Gastrocnemius medialis (tissue), 4 donors: ENCODE data around the gene EPS8L1. TPM values are rescaled to one million over a fixed set of nuclear protein-coding genes. Genes with fewer than 3 reads are reported as not detected.
"Not testable (repeated sequence)": the region's sequence is repeated elsewhere in the genome, so short reads cannot be mapped to it uniquely, and the experiment has no call there.

ENCODE experiments used
- ATAC-seq, 2 donors: fragments of 150-250 bp; one replicate each; pipeline ENCODE4 v1.9.1; 2016
- DNase-seq, 2 donors: peaks; one replicate each; pipeline ENCODE4 v3.0.0-alpha.2; 2019
- H3K27ac ChIP-seq, 4 donors: fragments of 200-600 bp; sonication (generic); 1 replicate in 1 of 4; 2 replicates in 3 of 4; pipeline ENCODE4 v1.5.1; 2016 to 2018; ENCODE audit warnings: mild to moderate bottlenecking in 2 of 4, moderate library complexity in 1 of 4
- H3K27me3 ChIP-seq, 3 donors: fragments of 200-600 bp; sonication (generic) in 2 of 3; 1 replicate in 1 of 3; 2 replicates in 2 of 3; pipeline versions ENCODE4 v1.5.1 to v1.6.0; 2016 to 2019; ENCODE audit warnings: mild to moderate bottlenecking in 1 of 3, moderate library complexity in 1 of 3
- H3K36me3 ChIP-seq, 2 donors: fragments of 200-600 bp; sonication (generic) in 1 of 2; one replicate each; pipeline ENCODE4 v1.5.1; 2017 to 2018
- H3K4me1 ChIP-seq, 2 donors: fragments of 200-600 bp; sonication (generic) in 1 of 2; one replicate each; pipeline ENCODE4 v1.5.1; 2016 to 2017; ENCODE audit warnings: mild to moderate bottlenecking in 2 of 2
- H3K4me3 ChIP-seq, 4 donors: fragments of 200-600 bp; sonication (generic) in 3 of 4; 1 replicate in 1 of 4; 2 replicates in 3 of 4; pipeline ENCODE4 v1.5.1; 2016 to 2019; ENCODE audit warnings: mild to moderate bottlenecking in 2 of 4
- H3K9me3 ChIP-seq, 3 donors: fragments of 200-600 bp; sonication (generic) in 2 of 3; 1 replicate in 1 of 3; 2 replicates in 2 of 3; pipeline ENCODE4 v1.5.1; 2016 to 2019
- CTCF ChIP-seq, 5 experiments: fragments of 450-650 bp in 3 of 5; fragments of 200-600 bp in 2 of 5; sonication (generic) in 2 of 5; IDR thresholded peaks in 4 of 5; conservative IDR thresholded peaks in 1 of 5; 1 replicate in 4 of 5; 2 replicates in 1 of 5; pipeline ENCODE4 v1.5.1; 2016 to 2019; ENCODE audit warnings: antibody characterized with exemption in 5 of 5, mild to moderate bottlenecking in 3 of 5, moderate library complexity in 3 of 5
- POLR2A ChIP-seq, 2 donors: fragments of 450-650 bp; IDR thresholded peaks; one replicate each; pipeline ENCODE4 v1.6.1; 2017; ENCODE audit warnings: antibody characterized with exemption in 2 of 2, mild to moderate bottlenecking in 2 of 2, moderate library complexity in 2 of 2
- in situ Hi-C, 4 donors: fragments of 200-750 bp; cut with MboI; loops; one replicate each; pipeline versions ENCODE4 v1.15.0 to v1.8.0; 2017; ENCODE audit warnings: low sequenced_read_pairs in 4 of 4
- intact Hi-C: fragments of 100-400 bp; cut with DNase I; formaldehyde crosslinking; loops from one replicate; pipeline ENCODE4 v1.15.1; 2023; ENCODE audit warnings: low total_unique reads
- total RNA-seq, 4 donors: library from RNA; depleted of rRNA; stranded (reverse); fragments of >200 nt; gene quantifications; one replicate each; pipeline versions ENCODE4 v1.1.0 to v1.2.3, GENCODE V29; 2016

Gene EPS8L1
- total RNA-seq, 4 donors from 2014 or later: 0.25 to 2.4 (median 1.3) TPM

GRCh38 chr19:55032170-55032800, 43.4 kb upstream of the EPS8L1 start:
- H3K27me3 ChIP-seq: no peaks in the 10 kb centered on the region
- in situ Hi-C loops: no loop called here
- no peak overlapping the region for H3K4me3 ChIP-seq
- no peak overlapping the region for H3K27ac ChIP-seq
- no peaks in the 10 kb centered on the region for H3K9me3 ChIP-seq
- DNase-seq: no peak
- no peaks in the 10 kb centered on the region for H3K4me1 ChIP-seq
- ATAC-seq: no peak
- H3K36me3 ChIP-seq: no peaks in the 10 kb centered on the region
- TF ChIP-seq CTCF (IDR thresholded peaks at IDR 0.05 in 4 of 5, conservative IDR thresholded peaks at IDR 0.05 in 1 of 5) (no peak), POLR2A (IDR thresholded peaks at IDR 0.05) (no peak)
- intact Hi-C loops: no loop called here

- intact Hi-C loops, H3K9me3 ChIP-seq, in situ Hi-C loops, H3K36me3 ChIP-seq, H3K27me3 ChIP-seq, DNase-seq, H3K4me1 ChIP-seq, H3K27ac ChIP-seq, H3K4me3 ChIP-seq, ATAC-seq: not testable (repeated sequence)
Observed at GRCh38 chr19:55032976-55033643, 42.6 kb upstream of the EPS8L1 start.

GRCh38 chr19:55034751-55035150, 40.9 kb upstream of the EPS8L1 start:
- no peak for TF ChIP-seq CTCF (IDR thresholded peaks at IDR 0.05 in 4 of 5, conservative IDR thresholded peaks at IDR 0.05 in 1 of 5)
- no peak for TF ChIP-seq POLR2A (IDR thresholded peaks at IDR 0.05)

GRCh38 chr19:55036058-55036457, 39.6 kb upstream of the EPS8L1 start:
- Histone ChIP-seq H3K9me3 (no peaks in the 10 kb centered on the region), H3K36me3 (peaks cover 0 to 3% of the 10 kb centered on the region in 2 donors), H3K27me3 (no peaks in the 10 kb centered on the region), H3K27ac (no peak overlapping the region), H3K4me3 (no peak overlapping the region), H3K4me1 (no peaks in the 10 kb centered on the region)
- no peak for DNase-seq
- intact Hi-C loops (no loop called here), in situ Hi-C loops (no loop called here)
- TF ChIP-seq POLR2A (IDR thresholded peaks at IDR 0.05): no peak
- TF ChIP-seq CTCF (IDR thresholded peaks at IDR 0.05 in 4 of 5, conservative IDR thresholded peaks at IDR 0.05 in 1 of 5): no peak
- ATAC-seq: no peak

More at GRCh38 chr19:55034751-55035150, 40.9 kb upstream of the EPS8L1 start:
- in situ Hi-C loops: no loop called here
- Histone ChIP-seq H3K9me3 (no peaks in the 10 kb centered on the region), H3K4me3 (no peak overlapping the region), H3K4me1 (no peaks in the 10 kb centered on the region), H3K27ac (no peak overlapping the region), H3K36me3 (no peaks in the 10 kb centered on the region), H3K27me3 (no peaks in the 10 kb centered on the region)
- no peak for ATAC-seq
- no peak for DNase-seq
- intact Hi-C loops: no loop called here

- H3K36me3 ChIP-seq: peaks cover 0 to 12% of the 10 kb centered on the region in 2 donors
- H3K4me3 ChIP-seq, ATAC-seq, H3K9me3 ChIP-seq, H3K27ac ChIP-seq, H3K27me3 ChIP-seq, intact Hi-C loops, H3K4me1 ChIP-seq, in situ Hi-C loops, DNase-seq: not testable (repeated sequence)
Observed at GRCh38 chr19:55037603-55038002, 38.1 kb upstream of the EPS8L1 start.

- H3K9me3 ChIP-seq, intact Hi-C loops, H3K4me3 ChIP-seq, in situ Hi-C loops, H3K27ac ChIP-seq, H3K27me3 ChIP-seq, DNase-seq, ATAC-seq, H3K4me1 ChIP-seq: not testable (repeated sequence)
- peaks cover 0 to 33% of the 10 kb centered on the region in 2 donors for H3K36me3 ChIP-seq
Observed at GRCh38 chr19:55040654-55041053, 35.0 kb upstream of the EPS8L1 start.
